ENCODE results near the gene COL16A1.

DNA sequence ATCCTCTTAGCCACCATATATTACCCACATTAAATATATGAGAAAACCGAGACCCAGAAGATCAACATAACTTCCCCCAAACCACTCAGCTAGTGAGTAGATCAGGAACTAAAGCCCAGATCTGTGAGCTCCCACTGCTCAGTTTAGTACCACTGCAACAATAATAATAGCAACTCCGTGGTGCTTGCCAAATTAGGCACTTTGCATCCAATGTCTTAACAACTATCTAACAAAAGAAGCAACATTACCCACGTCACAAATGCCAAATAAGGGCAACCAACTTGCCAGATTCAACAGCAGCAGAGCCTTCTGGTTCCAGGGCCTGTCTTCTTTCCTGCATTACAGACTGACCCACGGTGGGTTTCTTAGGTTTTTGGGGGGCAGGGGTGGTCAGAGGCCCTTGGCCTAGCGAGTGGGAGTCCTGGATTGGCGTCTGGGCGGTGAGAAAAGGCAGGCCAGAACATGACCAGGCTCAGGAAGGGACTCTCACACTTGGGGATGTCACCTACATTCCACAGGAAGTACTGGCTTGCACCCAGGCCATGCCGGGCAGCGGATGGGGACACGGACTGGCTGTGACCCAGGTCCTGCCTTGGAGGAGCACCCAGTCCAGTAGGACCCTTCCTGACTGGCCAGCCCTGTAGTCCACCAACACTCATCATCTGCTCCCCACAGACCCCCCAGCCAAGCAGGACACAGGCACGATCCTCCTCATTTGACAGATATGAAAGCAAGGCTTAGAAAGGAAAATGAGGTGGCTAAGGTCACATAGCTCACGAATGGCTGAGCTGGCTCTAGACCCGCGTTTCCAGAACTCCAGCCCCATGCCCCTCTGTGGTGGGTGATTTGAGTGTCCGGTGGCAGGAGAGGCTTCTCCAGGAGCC lies 81.7 kb downstream of the COL16A1 start:
- no peak for TF ChIP-seq POLR2AphosphoS5 (IDR thresholded peaks at IDR 0.05; ENCODE audit: low read depth, low read length)
- TF ChIP-seq, protein P1, sequence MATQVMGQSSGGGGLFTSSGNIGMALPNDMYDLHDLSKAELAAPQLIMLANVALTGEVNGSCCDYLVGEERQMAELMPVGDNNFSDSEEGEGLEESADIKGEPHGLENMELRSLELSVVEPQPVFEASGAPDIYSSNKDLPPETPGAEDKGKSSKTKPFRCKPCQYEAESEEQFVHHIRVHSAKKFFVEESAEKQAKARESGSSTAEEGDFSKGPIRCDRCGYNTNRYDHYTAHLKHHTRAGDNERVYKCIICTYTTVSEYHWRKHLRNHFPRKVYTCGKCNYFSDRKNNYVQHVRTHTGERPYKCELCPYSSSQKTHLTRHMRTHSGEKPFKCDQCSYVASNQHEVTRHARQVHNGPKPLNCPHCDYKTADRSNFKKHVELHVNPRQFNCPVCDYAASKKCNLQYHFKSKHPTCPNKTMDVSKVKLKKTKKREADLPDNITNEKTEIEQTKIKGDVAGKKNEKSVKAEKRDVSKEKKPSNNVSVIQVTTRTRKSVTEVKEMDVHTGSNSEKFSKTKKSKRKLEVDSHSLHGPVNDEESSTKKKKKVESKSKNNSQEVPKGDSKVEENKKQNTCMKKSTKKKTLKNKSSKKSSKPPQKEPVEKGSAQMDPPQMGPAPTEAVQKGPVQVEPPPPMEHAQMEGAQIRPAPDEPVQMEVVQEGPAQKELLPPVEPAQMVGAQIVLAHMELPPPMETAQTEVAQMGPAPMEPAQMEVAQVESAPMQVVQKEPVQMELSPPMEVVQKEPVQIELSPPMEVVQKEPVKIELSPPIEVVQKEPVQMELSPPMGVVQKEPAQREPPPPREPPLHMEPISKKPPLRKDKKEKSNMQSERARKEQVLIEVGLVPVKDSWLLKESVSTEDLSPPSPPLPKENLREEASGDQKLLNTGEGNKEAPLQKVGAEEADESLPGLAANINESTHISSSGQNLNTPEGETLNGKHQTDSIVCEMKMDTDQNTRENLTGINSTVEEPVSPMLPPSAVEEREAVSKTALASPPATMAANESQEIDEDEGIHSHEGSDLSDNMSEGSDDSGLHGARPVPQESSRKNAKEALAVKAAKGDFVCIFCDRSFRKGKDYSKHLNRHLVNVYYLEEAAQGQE (IDR thresholded peaks at IDR 0.05; ENCODE audit: insufficient read depth in 1 of 2, low read depth in 2 of 2, low read length in 2 of 2): no peak
- no peak for TF ChIP-seq SIN3A (IDR thresholded peaks at IDR 0.05; ENCODE audit: borderline replicate concordance, insufficient read depth, low read length)
